HG03558 (cell line): ENCODE results near the gene CADPS.
A peak's percentile ranks its signal among the peaks of the same experiment; 100 is the strongest.

ENCODE experiments used
- ATAC-seq: cut with Tn5 transposase; IDR thresholded peaks from one replicate; pipeline ENCODE4 v1.9.1; 2021; ENCODE audit warnings: moderate number of reproducible peaks; ENCODE audit not compliant: unreplicated experiment; ENCODE audit errors: extremely low read depth

CADPS gene

GRCh38 chr3:62700357-62700756 lies 174.9 kb downstream of the CADPS start:
- no peak for ATAC-seq

DNA sequence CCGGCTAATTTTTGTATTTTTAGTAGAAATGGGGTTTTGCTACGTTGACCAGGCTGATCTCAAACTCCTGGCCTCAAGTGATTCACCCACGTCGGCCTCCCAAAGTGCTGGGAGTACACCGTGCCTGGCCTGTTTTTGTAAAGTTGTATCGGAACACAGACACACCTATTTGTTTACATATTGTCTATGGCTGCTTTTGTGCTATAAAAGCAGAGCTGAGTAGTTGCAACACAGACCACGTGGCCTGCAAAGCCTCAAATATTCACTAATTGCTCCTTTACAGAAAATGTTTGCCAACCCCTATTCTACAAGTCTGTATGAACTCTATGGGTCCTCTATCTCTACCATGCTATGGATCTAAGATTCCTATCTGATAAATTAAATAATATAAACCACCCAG lies 175.5 kb downstream of the CADPS start:
- ATAC-seq = no peak

DNA sequence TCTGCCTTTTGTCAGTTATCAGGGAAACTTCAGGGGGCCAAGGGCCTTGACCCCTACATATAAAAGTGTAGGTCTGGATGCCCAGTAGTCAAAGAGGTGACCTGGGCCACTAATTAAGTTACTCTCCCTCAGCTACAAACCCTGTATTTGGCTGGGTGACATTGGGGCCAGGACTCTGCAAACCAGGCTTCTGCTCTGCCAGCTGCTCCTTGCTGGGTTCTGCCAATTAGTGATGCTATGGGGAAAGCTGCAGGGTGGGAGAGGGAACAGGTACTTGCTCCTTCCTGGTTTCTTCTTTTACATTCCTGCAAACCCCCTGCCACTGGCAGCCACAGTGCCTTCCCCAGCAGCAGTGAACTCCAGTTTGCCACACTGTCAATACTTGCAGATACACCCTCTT lies 179.2 kb downstream of the CADPS start:
- no peak for ATAC-seq

- no peak for ATAC-seq
Observed at GRCh38 chr3:62688812-62689211, 186.4 kb downstream of the CADPS start.

- ATAC-seq = no peak
Observed at GRCh38 chr3:62688050-62688449, 187.2 kb downstream of the CADPS start.

- no peak for ATAC-seq
Observed at GRCh38 chr3:62686503-62687294, 188.5 kb downstream of the CADPS start.

DNA sequence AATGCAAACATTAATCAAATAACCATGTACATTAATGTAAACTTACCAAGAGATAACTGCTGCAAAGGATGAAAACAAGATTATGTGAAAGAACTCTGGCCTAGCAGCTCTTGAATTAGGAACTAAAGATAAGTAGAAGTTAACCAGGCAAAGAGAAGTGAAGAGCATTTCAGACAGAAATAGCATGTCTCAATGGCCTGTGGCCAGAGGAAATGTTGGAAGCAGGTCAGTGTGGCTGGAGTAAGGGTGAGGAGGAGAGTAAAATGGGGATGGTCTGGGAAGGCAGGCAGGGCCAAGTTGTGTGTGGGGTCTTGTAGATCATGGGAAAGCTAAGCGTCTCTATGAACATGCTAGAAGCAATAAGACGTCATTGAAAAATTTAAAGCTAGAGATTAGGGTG lies 192.4 kb downstream of the CADPS start:
- no peak for ATAC-seq

DNA sequence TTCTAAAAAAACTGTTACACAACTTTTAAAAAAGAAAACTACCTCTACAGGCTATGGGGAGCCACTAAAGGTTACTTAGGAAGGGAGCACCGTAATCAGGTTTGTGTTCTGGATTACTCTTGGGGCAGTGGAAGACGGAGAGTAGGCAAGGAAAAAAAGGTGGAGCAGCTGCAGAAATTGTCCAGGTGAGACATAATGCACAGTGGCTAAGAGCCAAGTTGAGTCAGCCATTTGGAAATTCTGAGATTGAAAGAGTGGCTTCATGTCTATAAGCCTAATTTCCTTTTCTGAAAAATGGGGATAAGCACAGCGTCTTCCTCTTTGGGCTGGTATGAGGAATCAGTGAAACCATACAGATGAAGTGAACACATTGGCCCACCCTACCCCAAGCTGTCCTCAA lies 195.2 kb downstream of the CADPS start:
- no peak for ATAC-seq

DNA sequence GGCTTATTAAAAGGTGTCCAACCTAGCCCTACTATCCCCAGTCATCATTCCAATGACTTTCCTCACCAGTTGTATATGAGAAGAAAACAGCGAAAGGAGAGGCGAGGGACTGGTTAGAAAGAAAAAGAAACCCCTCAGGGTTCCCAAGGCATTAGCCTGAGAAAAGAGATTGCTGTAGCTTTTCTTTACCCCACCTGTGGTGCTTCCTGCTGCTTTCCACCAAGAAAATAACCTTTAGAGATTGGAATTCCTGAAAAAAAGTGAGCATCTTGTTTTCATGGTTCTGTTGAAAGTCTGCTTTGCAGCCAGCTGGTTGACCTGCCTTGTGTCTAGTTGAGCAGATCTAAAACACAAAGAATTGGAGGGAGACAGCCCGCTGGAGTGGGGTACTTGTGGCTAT lies 196.4 kb downstream of the CADPS start:
- no peak for ATAC-seq

- ATAC-seq = no peak
Observed at GRCh38 chr3:62677926-62678325, 197.3 kb downstream of the CADPS start.

GRCh38 chr3:62676689-62677271 lies 198.4 kb downstream of the CADPS start:
- ATAC-seq = no peak

DNA sequence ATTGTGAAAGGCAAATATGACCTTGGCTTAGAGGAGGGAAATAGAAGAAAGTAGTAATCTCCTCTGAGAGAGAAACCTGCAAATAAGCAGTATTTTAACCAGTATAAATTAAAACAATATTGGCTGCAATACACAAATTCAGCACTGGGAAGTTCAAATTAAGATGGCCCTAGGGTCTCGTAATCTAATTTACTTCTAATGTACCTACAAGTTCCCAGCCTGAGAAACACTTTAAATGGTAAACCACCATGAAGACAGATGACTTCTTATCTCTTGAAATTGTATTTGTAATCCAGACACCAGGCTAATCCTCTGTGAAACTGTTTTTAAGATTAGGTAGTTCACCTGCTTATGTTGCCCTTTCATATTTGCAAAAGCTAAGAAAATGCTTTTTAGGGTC lies 199.7 kb downstream of the CADPS start:
- no peak for ATAC-seq

DNA sequence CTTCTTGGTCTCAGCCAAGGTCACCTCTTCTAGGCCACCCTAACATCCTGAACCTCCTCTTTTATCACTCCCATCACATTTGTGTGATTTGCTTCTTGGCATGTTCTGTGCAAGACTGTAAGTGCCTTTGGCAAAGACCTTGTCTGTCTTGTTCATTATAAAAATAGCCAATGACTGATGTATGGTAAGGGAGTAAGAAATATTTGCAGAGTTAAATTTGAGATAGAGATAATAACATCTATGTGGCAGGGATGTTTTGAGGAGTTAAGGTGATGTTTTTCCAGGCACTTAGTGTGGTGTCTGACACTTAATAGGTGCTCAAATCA lies 202.3 kb downstream of the CADPS start:
- no peak for ATAC-seq

- peak; percentile 64 for ATAC-seq
Observed at GRCh38 chr3:62672270-62672987, 202.8 kb downstream of the CADPS start.

DNA sequence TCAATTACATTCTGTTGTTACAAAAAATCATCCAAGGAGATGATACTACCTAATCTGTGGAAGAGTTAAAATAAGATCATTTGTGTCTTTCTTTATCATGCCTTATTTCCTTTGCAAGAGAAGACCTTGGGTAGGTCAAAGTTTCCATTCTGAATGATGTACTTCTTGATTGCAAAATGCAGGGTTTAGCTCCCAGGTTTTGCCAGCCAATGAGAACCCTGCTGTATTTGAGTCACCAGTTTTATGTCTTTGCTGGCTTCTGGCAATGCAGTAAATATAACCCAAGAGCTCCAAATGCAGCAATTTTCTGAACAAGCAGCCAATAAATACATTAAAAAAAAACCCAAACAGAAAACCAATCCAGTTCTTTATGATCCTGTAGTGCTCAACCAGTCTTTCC lies 204.9 kb downstream of the CADPS start:
- ATAC-seq = no peak

DNA sequence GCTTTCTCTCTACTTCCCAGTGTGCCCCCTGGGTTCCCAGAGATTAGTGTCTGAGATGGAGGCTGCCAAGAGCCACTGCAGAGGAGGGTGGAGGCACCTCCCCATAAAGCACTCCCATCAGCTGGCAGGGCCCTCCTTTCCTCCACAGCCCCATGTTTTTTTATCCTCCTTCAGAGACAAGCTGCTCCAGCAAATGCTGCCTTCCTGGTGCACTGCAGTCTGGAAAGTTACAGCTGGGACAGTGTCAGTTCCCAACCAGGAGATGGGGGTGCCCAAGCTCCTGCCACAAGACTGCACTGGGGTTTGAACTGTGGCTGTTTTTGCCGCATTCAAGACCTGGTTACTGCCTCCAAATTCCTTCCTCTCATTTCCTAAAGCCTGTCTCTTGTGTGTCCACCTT lies 206.1 kb downstream of the CADPS start:
- no peak for ATAC-seq

DNA sequence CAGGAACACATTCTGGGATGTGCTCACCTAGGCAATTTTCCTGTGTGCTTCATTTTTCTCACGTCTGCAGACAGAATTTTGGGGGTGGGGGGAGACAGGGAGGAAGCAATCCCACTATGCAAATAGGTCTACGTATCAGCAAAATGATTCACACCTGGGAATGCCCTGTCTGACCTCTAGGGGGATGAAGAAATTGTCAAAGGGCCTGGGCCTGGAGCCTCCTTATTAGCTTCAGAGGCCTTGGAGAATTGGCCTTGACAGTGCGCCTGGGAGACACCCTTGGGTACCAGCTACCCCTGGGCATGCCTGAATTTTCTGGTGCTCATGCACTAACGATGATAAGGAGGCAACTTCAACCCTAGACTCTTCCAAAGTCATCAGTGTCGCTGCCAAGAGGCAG lies 207.5 kb downstream of the CADPS start:
- ATAC-seq = no peak

GRCh38 chr3:62665627-62666437 lies 209.4 kb downstream of the CADPS start:
- ATAC-seq = peak; percentile 61

GRCh38 chr3:62662677-62663076 lies 212.5 kb downstream of the CADPS start:
- no peak for ATAC-seq

GRCh38 chr3:62659660-62660059 lies 215.6 kb downstream of the CADPS start:
- ATAC-seq = no peak

DNA sequence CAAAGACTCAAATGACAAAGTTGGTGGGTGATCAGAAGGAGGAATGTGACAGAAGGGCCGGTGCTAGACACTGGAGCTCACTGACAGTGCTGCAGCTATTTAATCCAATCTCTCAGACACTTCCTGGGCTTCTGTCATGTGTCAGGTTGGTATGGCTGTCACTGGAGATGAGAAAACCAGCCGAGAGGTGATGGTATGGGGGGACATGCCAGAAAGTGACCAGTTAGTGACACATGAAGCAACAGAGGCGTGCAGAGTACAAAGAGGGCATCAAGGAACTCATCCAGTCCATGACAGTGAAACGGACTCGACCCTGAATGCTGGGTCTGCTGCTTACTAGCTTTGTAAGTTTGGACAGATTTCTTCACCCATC lies 219.5 kb downstream of the CADPS start:
- no peak for ATAC-seq
